Pulmonary artery endothelial cell (primary cell): ENCODE measurements around the gene TRIM25. TPM values are rescaled to one million over a fixed set of nuclear protein-coding genes. Genes with fewer than 3 reads are reported as not detected.
A peak's percentile ranks its signal among the peaks of the same experiment; 100 is the strongest.

Experiments used
- DNase-seq: peaks from one replicate; pipeline ENCODE4 v3.0.0-alpha.2; 2011; ENCODE audit warnings: low read depth, low spot score
- total RNA-seq: library from RNA; depleted of rRNA; stranded (reverse); fragments of >200 nt; gene quantifications from 2 replicates; pipeline ENCODE4 v1.2.3, GENCODE V29; 2014

The TRIM25 gene
- total RNA-seq, 1 donor from 2014 or later = 27.5 TPM

- no peak for DNase-seq
These were observed 14.7 kb upstream of the TRIM25 start for GRCh38 chr17:56928586-56928985.

- DNase-seq = no peak
These were observed 12.9 kb upstream of the TRIM25 start for GRCh38 chr17:56926704-56927103.

GRCh38 chr17:56926270-56926669 is 12.4 kb upstream of the TRIM25 start:
- no peak for DNase-seq

- no peak for DNase-seq
These were observed 11.2 kb upstream of the TRIM25 start for GRCh38 chr17:56925088-56925487.

GRCh38 chr17:56919717-56920116 is 5.9 kb upstream of the TRIM25 start:
- DNase-seq = no peak

GRCh38 chr17:56918916-56919315 is 5.1 kb upstream of the TRIM25 start:
- DNase-seq = no peak

GRCh38 chr17:56917559-56918296 is 3.9 kb upstream of the TRIM25 start:
- no peak for DNase-seq

- no peak for DNase-seq
These were observed 878 bp upstream of the TRIM25 start for GRCh38 chr17:56914581-56915273.

- DNase-seq = no peak
These were observed 439 bp downstream of the TRIM25 start for GRCh38 chr17:56913353-56913866.

- no peak for DNase-seq
These were observed 893 bp downstream of the TRIM25 start for GRCh38 chr17:56913000-56913311.

- DNase-seq = no peak
These were observed 1.5 kb downstream of the TRIM25 start for GRCh38 chr17:56912105-56912999.

- DNase-seq = no peak
These were observed 3.2 kb downstream of the TRIM25 start for GRCh38 chr17:56910509-56911235.

GRCh38 chr17:56909742-56910508 is 3.9 kb downstream of the TRIM25 start:
- DNase-seq = no peak

- DNase-seq = no peak
These were observed 5.8 kb downstream of the TRIM25 start for GRCh38 chr17:56908001-56908542.

- no peak for DNase-seq
These were observed 10.3 kb downstream of the TRIM25 start for GRCh38 chr17:56903560-56903959.

- DNase-seq = peak; percentile 43
These were observed 11.5 kb downstream of the TRIM25 start for GRCh38 chr17:56902348-56902747.

GRCh38 chr17:56899403-56899802 is 14.4 kb downstream of the TRIM25 start:
- DNase-seq = peak; percentile 49

GRCh38 chr17:56898874-56899273 is 15.0 kb downstream of the TRIM25 start:
- DNase-seq = no peak

GRCh38 chr17:56897646-56898424 is 16.0 kb downstream of the TRIM25 start:
- no peak for DNase-seq
